ENCODE data around the gene TMPRSS6. TPM values are rescaled to one million over a fixed set of nuclear protein-coding genes. Genes with fewer than 3 reads are reported as not detected.

TMPRSS6 gene
- total RNA-seq, 1 donor from 2014 or later, result 2.1 TPM

- Histone ChIP-seq H3K27ac (no peak overlapping the region), H3K27me3 (peaks cover 38% of the 10 kb centered on the region), H3K36me3 (no peaks in the 10 kb centered on the region), H3K4me3 (no peak overlapping the region), H3K9me3 (no peaks in the 10 kb centered on the region), H3K4me1 (no peaks in the 10 kb centered on the region)
- no peak for TF ChIP-seq CTCF (IDR thresholded peaks at IDR 0.05)
- ATAC-seq (no peak), DNase-seq (no peak)
- intact Hi-C loops (cut with DNase I), result no loop called here
These were observed 38.8 kb downstream of the TMPRSS6 start for GRCh38 chr22:37070744-37071143.

- Histone ChIP-seq H3K27ac (no peak overlapping the region), H3K27me3 (peaks cover 37% of the 10 kb centered on the region), H3K4me3 (no peak overlapping the region), H3K4me1 (no peaks in the 10 kb centered on the region), H3K9me3 (no peaks in the 10 kb centered on the region), H3K36me3 (no peaks in the 10 kb centered on the region)
- DNase-seq, result no peak
- TF ChIP-seq CTCF (IDR thresholded peaks at IDR 0.05), result no peak
- intact Hi-C loops (cut with DNase I), result no loop called here
- no peak for ATAC-seq
These were observed 39.2 kb downstream of the TMPRSS6 start for GRCh38 chr22:37070334-37070733.

- intact Hi-C loops (cut with DNase I), result no loop called here
- no peak for DNase-seq
- H3K4me1 ChIP-seq, result no peaks in the 10 kb centered on the region
- H3K27me3 ChIP-seq, result peaks cover 31% of the 10 kb centered on the region
- H3K4me3 ChIP-seq, result no peak overlapping the region
- no peak for TF ChIP-seq CTCF (IDR thresholded peaks at IDR 0.05)
- no peaks in the 10 kb centered on the region for H3K9me3 ChIP-seq
- H3K27ac ChIP-seq, result no peak overlapping the region
- no peak for ATAC-seq
- no peaks in the 10 kb centered on the region for H3K36me3 ChIP-seq
These were observed 39.8 kb downstream of the TMPRSS6 start for GRCh38 chr22:37069719-37070118.

GRCh38 chr22:37069319-37069718 lies 40.2 kb downstream of the TMPRSS6 start:
- Histone ChIP-seq H3K4me3 (no peak overlapping the region), H3K4me1 (no peaks in the 10 kb centered on the region), H3K27ac (no peak overlapping the region), H3K27me3 (peaks cover 28% of the 10 kb centered on the region), H3K9me3 (no peaks in the 10 kb centered on the region), H3K36me3 (no peaks in the 10 kb centered on the region)
- intact Hi-C loops (cut with DNase I), result no loop called here
- no peak for TF ChIP-seq CTCF (IDR thresholded peaks at IDR 0.05)
- ATAC-seq (no peak), DNase-seq (no peak)

GRCh38 chr22:37068859-37069258 lies 40.7 kb downstream of the TMPRSS6 start:
- no peak overlapping the region for H3K4me3 ChIP-seq
- intact Hi-C loops (cut with DNase I), result no loop called here
- no peak overlapping the region for H3K27ac ChIP-seq
- no peak for TF ChIP-seq CTCF (IDR thresholded peaks at IDR 0.05)
- H3K9me3 ChIP-seq, result no peaks in the 10 kb centered on the region
- no peaks in the 10 kb centered on the region for H3K36me3 ChIP-seq
- no peaks in the 10 kb centered on the region for H3K4me1 ChIP-seq
- no peak for ATAC-seq
- peaks cover 27% of the 10 kb centered on the region for H3K27me3 ChIP-seq
- no peak for DNase-seq

GRCh38 chr22:37067428-37067827 lies 42.1 kb downstream of the TMPRSS6 start:
- H3K4me3 ChIP-seq, result no peak overlapping the region
- no peaks in the 10 kb centered on the region for H3K36me3 ChIP-seq
- H3K9me3 ChIP-seq, result no peaks in the 10 kb centered on the region
- ATAC-seq (no peak), DNase-seq (no peak)
- no peak for TF ChIP-seq CTCF (IDR thresholded peaks at IDR 0.05)
- peaks cover 24% of the 10 kb centered on the region for H3K27me3 ChIP-seq
- H3K27ac ChIP-seq, result no peak overlapping the region
- no peaks in the 10 kb centered on the region for H3K4me1 ChIP-seq
- intact Hi-C loops (cut with DNase I), result no loop called here

All from upper lobe of right lung (tissue), 1 donor.